HepG2 (cell line): Measurements from ENCODE around the gene SLC8A2. TPM values are rescaled to one million over a fixed set of nuclear protein-coding genes. Genes with fewer than 3 reads are reported as not detected.

Source experiments
- ATAC-seq: fragments of 200-7000 bp; cut with Tn5 transposase; 3 replicates; pipeline ENCODE4 v1.9.1; 2020; ENCODE audit warnings: mild to moderate bottlenecking, moderate library complexity
- BruUV-seq: library from RNA; stranded (reverse); fragments of 400-500 nt; replicated peaks from 2 replicates; lab custom pipeline; 2021; lab: Mats Ljungman, UMichigan
- CTCF ChIA-PET: fragments of 300-600 bp; formaldehyde crosslinking; extraction: SDS; loops from one replicate; lab custom pipeline; 2021; ENCODE audit warnings: low total read pairs, inconsistent platforms, low intra/inter-chr PET ratio; lab: Yijun Ruan, JAX
- POLR2A ChIA-PET: fragments of 350-600 bp; sonication (Branson Sonifier 250); formaldehyde crosslinking; loops from one replicate; lab custom pipeline; 2020; ENCODE audit warnings: antibody characterized with exemption, inconsistent platforms; lab: Yijun Ruan, JAX
- DNase-seq: peaks from one replicate; pipeline ENCODE4 v3.0.0-alpha.2; 2015; ENCODE audit warnings: low spot score
- FAIRE-seq: peaks from 3 replicates; lab custom pipeline; 2011; peaks lifted over from hg19 to GRCh38; lab: Jason Lieb, UNC
- H2AFZ ChIP-seq: one replicate; pipeline ENCODE4 v1.6.1; 2011; ENCODE audit warnings: low read length, inconsistent platforms
- H3K27ac ChIP-seq: fragments of 300-600 bp; 3 replicates; pipeline ENCODE4 v1.8.0; 2011; ENCODE audit warnings: mixed run types, mild to moderate bottlenecking, mixed read lengths, low read length, inconsistent platforms; ENCODE audit not compliant: insufficient read depth; ENCODE audit errors: extremely low read length
- H3K27me3 ChIP-seq, 2 experiments: fragments of 200-600 bp in 1 of 2; 2 replicates in 1 of 2; 3 replicates in 1 of 2; pipeline versions ENCODE4 v1.6.0 to v1.8.0; 2011; ENCODE audit warnings: low read length in 2 of 2, mild to moderate bottlenecking in 2 of 2, moderate library complexity in 2 of 2, inconsistent platforms in 1 of 2; ENCODE audit not compliant: insufficient read depth in 2 of 2, control insufficient read depth in 1 of 2
- H3K36me3 ChIP-seq, 2 experiments: fragments of 200-600 bp in 1 of 2; replicated peaks in 1 of 2; 2 replicates in 1 of 2; 3 replicates in 1 of 2; pipeline versions ENCODE4 v1.5.1 to v1.8.0; 2011; ENCODE audit warnings: low read length in 2 of 2, inconsistent platforms in 1 of 2; ENCODE audit not compliant: insufficient read depth in 2 of 2, control insufficient read depth in 1 of 2
- H3K4me1 ChIP-seq: 2 replicates; pipeline ENCODE4 v1.5.1; 2012; ENCODE audit warnings: low read length, inconsistent platforms; ENCODE audit not compliant: insufficient read depth
- H3K4me2 ChIP-seq: 2 replicates; pipeline ENCODE4 v1.6.0; 2011; ENCODE audit warnings: low read depth, low read length, inconsistent platforms
- H3K4me3 ChIP-seq, 3 experiments: fragments of 200-600 bp in 1 of 3; sonication (generic), shearing (Covaris generic) in 1 of 3; replicated peaks in 1 of 3; 2 replicates each; pipeline ENCODE4 v1.5.1; 2011 to 2016; ENCODE audit warnings: low read length in 3 of 3, inconsistent platforms in 2 of 3, low read depth in 2 of 3, mild to moderate bottlenecking in 2 of 3, control low read depth in 1 of 3, mixed read lengths in 1 of 3; ENCODE audit not compliant: insufficient read depth in 1 of 3
- H3K79me2 ChIP-seq: one replicate; pipeline ENCODE4 v1.6.1; 2011; ENCODE audit warnings: low read length, inconsistent platforms; ENCODE audit not compliant: insufficient read depth
- H3K9ac ChIP-seq: 2 replicates; pipeline ENCODE4 v1.6.0; 2011; ENCODE audit warnings: mild to moderate bottlenecking, low read depth, low read length, inconsistent platforms; ENCODE audit not compliant: insufficient read depth
- H3K9me3 ChIP-seq: 2 replicates; pipeline ENCODE4 v1.5.1; 2012; ENCODE audit warnings: mild to moderate bottlenecking, low read length
- H4K20me1 ChIP-seq: 2 replicates; pipeline ENCODE4 v1.6.0; 2011; ENCODE audit warnings: inconsistent platforms, mild to moderate bottlenecking, low read length, moderate library complexity; ENCODE audit not compliant: insufficient read depth
- MXI1 ChIP-seq: IDR thresholded peaks from 3 replicates; pipeline ENCODE4 v1.6.1; 2012; ENCODE audit warnings: low read depth, low read length, inconsistent platforms, borderline replicate concordance
- PATZ1 ChIP-seq: sonication (generic); formaldehyde crosslinking; IDR thresholded peaks from 2 replicates; pipeline ENCODE4 v1.4.0; 2020; ENCODE audit warnings: missing genetic modification reagents
- STAG1 ChIP-seq: sonication (generic); formaldehyde crosslinking; IDR thresholded peaks from 2 replicates; pipeline ENCODE4 v1.4.0; 2020; ENCODE audit warnings: missing genetic modification reagents
- THAP9 ChIP-seq: sonication (generic); formaldehyde crosslinking; IDR thresholded peaks from 2 replicates; pipeline ENCODE4; 2020; ENCODE audit warnings: missing genetic modification reagents, mild to moderate bottlenecking, borderline replicate concordance
- YY1 ChIP-seq: IDR thresholded peaks from 2 replicates; pipeline ENCODE4 v1.6.1; 2011; ENCODE audit warnings: low read length, low read depth, moderate library complexity, mild to moderate bottlenecking; ENCODE audit not compliant: insufficient read depth, insufficient replicate concordance
- ZMYM2 ChIP-seq: sonication (generic); formaldehyde crosslinking; IDR thresholded peaks from 2 replicates; pipeline ENCODE4 v1.8.0; 2022; ENCODE audit warnings: mild to moderate bottlenecking, missing genetic modification reagents
- ZNF17 ChIP-seq: sonication (generic); formaldehyde crosslinking; IDR thresholded peaks from 2 replicates; pipeline ENCODE4 v1.5.0; 2020; ENCODE audit warnings: mild to moderate bottlenecking, missing genetic modification reagents
- ZNF501 ChIP-seq: sonication (generic); formaldehyde crosslinking; IDR thresholded peaks from 2 replicates; pipeline ENCODE4 v1.5.1; 2020; ENCODE audit warnings: mild to moderate bottlenecking, moderate library complexity, missing genetic modification reagents
- WGBS: methylation state at CpG from one replicate; pipeline ENCODE4 v1.1.6; 2017; ENCODE audit warnings: low lambda C conversion rate; 5-methylcytosine and 5-hydroxymethylcytosine counted together
- in situ Hi-C: cut with HindIII; loops from 2 replicates; pipeline ENCODE4 v1.10.0; 2017; ENCODE audit warnings: low pct_unique_long_range_greater_than_20kb; ENCODE audit not compliant: extremely low pct_ligation_motif_present
- intact Hi-C: fragments of 100-400 bp; cut with micrococcal nuclease; formaldehyde crosslinking; loops from one replicate; pipeline ENCODE4 v1.10.0; 2022; ENCODE audit not compliant: unreplicated experiment
- polyA plus RNA-seq, 8 experiments: library from polyadenylated mRNA; depleted of rRNA in 3 of 8; stranded (reverse) in 7 of 8; unstranded in 1 of 8; fragments of >200 nt; fragmentation: Illumina TruSeq in 4 of 8; extraction: Trizol in 4 of 8; gene quantifications; 2 replicates each; pipeline versions ENCODE4 v1.2.1 to v1.2.3, GENCODE V29; 2011 to 2016; ENCODE audit warnings: low read depth in 4 of 8, missing spikeins in 1 of 8, mixed read lengths in 1 of 8; ENCODE audit not compliant: insufficient read depth in 1 of 8
- total RNA-seq, 5 experiments: library from RNA; depleted of rRNA; stranded (reverse); fragments of >200 nt; fragmentation: Illumina TruSeq; extraction: Trizol; gene quantifications; 2 replicates each; pipeline ENCODE4 v1.2.3, GENCODE V29; 2016; ENCODE audit warnings: low read depth in 1 of 5
- TF ChIP-seq, protein P1 (sequence below): sonication (generic); formaldehyde crosslinking; IDR thresholded peaks from 2 replicates; pipeline ENCODE4 v1.5.0; 2020; ENCODE audit warnings: missing genetic modification reagents

SLC8A2 gene
- total and polyA plus RNA-seq, 2 of the 13 experiments (the other 11 are each of a cell fraction or from before 2014, with no cell fraction given) = 0.02 TPM; not detected in 1

- H3K27ac ChIP-seq = peak within 1 kb of the TSS; percentile 87
- H2AFZ ChIP-seq = no peak within 1 kb of the TSS
- no peaks in the 10 kb centered on the region; a peak in 1 of 5 replicates for H3K27me3 ChIP-seq
- BruUV-seq = no TSS peak
- H3K4me2 ChIP-seq = peak within 1 kb of the TSS; percentile 90
- intact Hi-C loops (loop anchor here (1.0 to 5.0 kb wide), 2 partner anchors 79 to 92 kb away; partner anchors contain the start of gene BICRA), in situ Hi-C loops (loop anchor here (5.0 kb wide), 2 partner anchors 78 to 182 kb away; no protein-coding TSS in a partner anchor)
- peak; percentile 87 for ATAC-seq
- peak; percentile 97 for FAIRE-seq
- WGBS = 2% methylated on average over 20 of the region's 78 CpGs
- CTCF ChIA-PET = interaction anchor here (1.9 kb wide), 1 partner anchor 78 kb away, joined by 14 read pairs; no protein-coding TSS in a partner anchor
- H3K9me3 ChIP-seq = no peaks in the 10 kb centered on the region
- H3K4me1 ChIP-seq = peaks cover 40% of the 10 kb centered on the region
- peak within 1 kb of the TSS; percentile 92 for H3K9ac ChIP-seq
- peaks cover 42% of the 10 kb centered on the region for H3K79me2 ChIP-seq
- H3K36me3 ChIP-seq = no peaks in the 10 kb centered on the region
- H4K20me1 ChIP-seq = no peaks in the 10 kb centered on the region
- peak; percentile 99 for DNase-seq
- H3K4me3 ChIP-seq = peak within 1 kb of the TSS; percentile 93 to 99 (median 98)
- POLR2A ChIA-PET = interaction anchor here (1.0 to 2.4 kb wide), 5 partner anchors 30 to 377 kb away, joined by 3 to 6 read pairs (median 4); partner anchors contain the start of gene KPTN
- TF ChIP-seq, protein P1, sequence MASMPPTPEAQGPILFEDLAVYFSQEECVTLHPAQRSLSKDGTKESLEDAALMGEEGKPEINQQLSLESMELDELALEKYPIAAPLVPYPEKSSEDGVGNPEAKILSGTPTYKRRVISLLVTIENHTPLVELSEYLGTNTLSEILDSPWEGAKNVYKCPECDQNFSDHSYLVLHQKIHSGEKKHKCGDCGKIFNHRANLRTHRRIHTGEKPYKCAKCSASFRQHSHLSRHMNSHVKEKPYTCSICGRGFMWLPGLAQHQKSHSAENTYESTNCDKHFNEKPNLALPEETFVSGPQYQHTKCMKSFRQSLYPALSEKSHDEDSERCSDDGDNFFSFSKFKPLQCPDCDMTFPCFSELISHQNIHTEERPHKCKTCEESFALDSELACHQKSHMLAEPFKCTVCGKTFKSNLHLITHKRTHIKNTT (CRISPR knock-in tag) = no peak
- peak; percentile 54; the same call in 1 of the 2 replicates for TF ChIP-seq THAP9 (CRISPR knock-in tag)
- peak; percentile 44 for TF ChIP-seq YY1
- peak; percentile 54 for TF ChIP-seq STAG1 (CRISPR knock-in tag)
- peak; percentile 100 for TF ChIP-seq PATZ1 (CRISPR knock-in tag)
- TF ChIP-seq MXI1 = peak; percentile 94; the same call in 2 of the 3 replicates
- no peak for TF ChIP-seq ZNF17 (CRISPR knock-in tag)
- 0 out of 2 replicates have a peak, but pooled peaks have one; percentile 57 for TF ChIP-seq ZMYM2
- peak; percentile 77 for TF ChIP-seq ZNF501
These were observed 43.3 kb upstream of the SLC8A2 start, which contains the start of gene NAPA for GRCh38 chr19:47514869-47515588. TSS of gene NAPA (minus strand) at chr19:47515063. CDS start at chr19:47514940, 123 bp downstream.
